ENCODE measurements around the gene GGT6.

GRCh38 chr17:4610162-4610561 lies 49.8 kb upstream of the GGT6 start:
- no peak for TF ChIP-seq CTCF (IDR thresholded peaks at IDR 0.05; ENCODE audit: insufficient read depth, low read length)
- no peak for TF ChIP-seq REST (IDR thresholded peaks at IDR 0.05; ENCODE audit: insufficient replicate concordance, low read depth)
- no peak for TF ChIP-seq POLR2AphosphoS5 (IDR thresholded peaks at IDR 0.05; ENCODE audit: low read depth)

Data from HL-60 (cell line).